GM19099 (cell line): ENCODE results near the gene ANO2.

Experiments used
- POLR2A ChIP-seq: IDR thresholded peaks from 3 replicates; pipeline ENCODE4 v1.6.1; 2011; ENCODE audit warnings: low read depth; ENCODE audit not compliant: insufficient read length; ENCODE audit errors: extremely low read depth

ANO2 gene

DNA sequence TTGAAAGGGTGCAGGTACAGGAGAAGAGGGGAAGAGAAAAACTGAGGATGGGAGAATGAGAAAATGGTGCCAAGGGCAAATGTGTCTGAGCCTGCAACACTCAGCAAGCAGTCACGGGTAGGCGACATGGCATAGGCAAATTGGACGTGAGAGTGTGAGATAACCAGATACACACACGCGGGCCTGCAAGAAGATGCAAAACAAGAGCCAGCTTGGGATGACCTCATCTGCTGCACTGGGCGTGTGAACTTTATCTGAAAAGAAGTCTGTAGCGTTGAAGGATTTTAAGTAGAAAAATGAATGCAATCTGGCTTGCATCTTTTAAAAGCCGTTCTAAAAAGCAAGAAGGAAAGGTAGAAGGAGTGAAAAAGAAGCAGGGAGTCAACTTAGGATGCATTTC lies 352.7 kb downstream of the ANO2 start:
- no peak for TF ChIP-seq POLR2A

DNA sequence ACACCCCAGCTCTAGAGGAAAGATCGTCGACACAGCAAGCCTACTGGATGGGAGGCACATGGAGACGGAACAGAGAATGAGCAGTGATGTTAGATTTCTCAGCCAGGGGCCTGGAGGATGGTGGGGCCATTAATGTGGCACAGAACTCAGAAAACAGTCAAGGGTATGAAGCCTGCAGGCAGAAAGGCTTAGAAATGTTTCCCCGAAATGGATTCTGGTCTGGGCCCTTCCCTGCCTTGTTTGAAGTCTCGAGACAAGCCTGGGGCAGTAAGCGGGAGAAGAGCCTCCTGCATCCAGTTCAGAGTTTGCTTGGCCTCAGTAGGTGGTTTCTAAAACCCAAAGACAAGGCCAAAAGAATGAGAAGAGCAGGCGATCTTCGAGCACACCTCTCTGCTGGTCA lies 354.7 kb downstream of the ANO2 start:
- TF ChIP-seq POLR2A = no peak

DNA sequence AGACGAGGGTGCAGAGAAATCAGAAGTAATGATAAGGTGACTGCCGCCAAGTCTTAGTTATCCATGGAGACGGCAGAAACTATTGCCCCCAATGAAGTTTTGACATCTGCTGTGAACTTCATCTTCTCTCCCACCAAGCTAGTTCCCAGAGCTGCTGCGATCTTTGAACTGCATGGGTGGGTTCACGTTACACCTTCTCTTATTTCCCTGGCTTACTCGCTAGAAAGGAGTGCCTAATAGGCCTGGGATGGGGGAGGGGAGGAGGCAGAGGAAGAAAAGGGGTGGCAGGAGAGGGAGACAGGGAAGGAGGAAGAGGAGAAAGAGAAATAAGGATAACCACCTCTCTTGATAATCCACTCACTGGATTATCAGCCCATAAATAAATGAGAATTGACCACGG lies 356.0 kb downstream of the ANO2 start:
- TF ChIP-seq POLR2A = no peak

DNA sequence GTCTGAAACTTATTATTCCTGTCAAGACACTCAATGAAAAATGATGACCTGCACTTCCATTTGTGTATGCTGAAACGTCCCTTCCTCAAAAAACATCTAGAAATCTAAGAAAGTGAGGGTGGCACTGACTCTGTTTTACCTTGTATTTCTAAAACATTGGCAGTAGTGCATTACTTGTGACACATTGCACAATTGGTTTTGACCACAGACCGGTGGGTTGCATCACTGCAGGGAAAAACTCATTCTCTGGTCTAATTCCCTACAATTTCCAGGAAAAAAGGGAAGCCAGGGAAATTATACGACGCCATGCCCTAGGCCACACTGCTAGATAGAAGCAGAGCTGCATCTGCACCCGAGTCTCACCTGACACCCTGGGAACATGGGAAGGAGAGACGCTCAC lies 356.5 kb downstream of the ANO2 start:
- TF ChIP-seq POLR2A = no peak

DNA sequence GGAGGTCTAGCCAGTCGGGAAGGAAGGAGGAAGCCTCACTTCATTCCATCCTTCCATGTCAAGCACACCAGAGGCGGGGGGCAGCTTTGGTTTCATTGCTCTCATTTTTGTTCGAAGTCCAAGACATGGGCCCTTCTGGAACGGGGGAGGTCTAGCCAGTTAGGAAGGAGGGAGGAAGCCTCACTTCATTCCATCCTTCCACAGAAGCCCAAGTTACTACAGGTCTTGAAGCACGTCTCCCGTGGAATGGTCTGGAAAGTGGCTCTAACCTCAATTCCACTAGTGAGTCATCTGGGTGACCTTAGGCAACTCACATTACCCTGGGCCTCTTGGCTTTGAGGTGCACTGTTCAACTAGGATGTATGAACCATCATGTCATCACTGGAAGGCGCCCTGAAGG lies 356.9 kb downstream of the ANO2 start:
- no peak for TF ChIP-seq POLR2A

DNA sequence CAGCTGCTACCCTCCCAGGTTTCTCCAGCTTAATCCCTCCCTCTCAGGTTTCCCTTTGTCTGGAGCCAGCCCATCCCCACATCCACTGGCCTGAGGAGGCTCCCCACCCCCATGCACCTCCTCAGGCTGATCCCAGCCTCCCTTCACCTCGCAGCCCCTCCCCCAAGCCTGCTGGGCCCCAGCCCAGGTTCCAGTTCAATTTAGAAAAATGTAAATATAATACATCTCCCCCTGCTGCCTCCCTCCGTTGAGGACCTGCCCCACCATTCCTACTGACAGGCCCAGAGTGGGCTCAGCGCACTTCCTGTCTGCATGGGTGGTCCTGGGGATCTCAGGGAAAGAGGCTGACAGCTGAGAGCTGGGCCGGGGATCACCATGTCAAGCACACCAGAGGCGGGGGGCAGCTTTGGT lies 357.3 kb downstream of the ANO2 start:
- no peak for TF ChIP-seq POLR2A

DNA sequence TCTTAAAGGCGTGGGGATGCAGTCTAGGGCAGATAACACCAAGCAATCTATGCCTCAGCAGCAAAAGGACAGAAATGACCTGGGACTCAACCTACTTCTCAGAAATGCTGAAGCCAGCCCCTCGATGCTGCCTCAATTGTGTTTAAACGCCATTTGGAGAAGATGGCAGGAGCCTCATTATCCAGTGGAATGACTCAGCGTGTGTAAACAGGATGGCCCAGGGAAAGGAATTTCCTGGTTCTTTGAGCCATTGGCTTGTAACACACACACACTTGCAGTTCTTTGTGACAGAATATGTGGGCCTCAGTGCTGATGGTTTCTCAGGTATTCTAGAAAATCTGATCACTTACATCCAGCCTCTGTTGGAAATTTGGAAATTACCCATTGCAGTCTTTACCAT lies 358.9 kb downstream of the ANO2 start:
- TF ChIP-seq POLR2A = no peak

DNA sequence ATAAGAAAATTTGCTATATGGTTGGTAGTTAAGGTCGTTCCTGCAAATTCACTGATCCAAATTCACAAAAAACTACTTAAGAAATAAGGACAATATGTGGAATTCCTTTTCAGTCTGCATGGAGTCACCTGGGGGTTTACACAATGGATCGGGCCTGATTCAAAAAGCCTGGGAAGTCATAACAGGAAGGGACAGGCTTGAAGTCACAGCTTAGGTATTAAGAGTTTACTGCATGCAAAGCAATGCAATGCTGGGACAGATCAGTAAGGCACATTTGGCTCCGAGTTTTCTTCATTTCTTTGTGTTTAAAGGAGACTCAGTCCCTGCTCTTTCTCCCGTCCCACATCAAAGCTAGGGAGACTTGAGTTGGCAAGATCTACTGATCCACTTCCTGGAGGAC lies 359.9 kb downstream of the ANO2 start:
- TF ChIP-seq POLR2A = no peak

DNA sequence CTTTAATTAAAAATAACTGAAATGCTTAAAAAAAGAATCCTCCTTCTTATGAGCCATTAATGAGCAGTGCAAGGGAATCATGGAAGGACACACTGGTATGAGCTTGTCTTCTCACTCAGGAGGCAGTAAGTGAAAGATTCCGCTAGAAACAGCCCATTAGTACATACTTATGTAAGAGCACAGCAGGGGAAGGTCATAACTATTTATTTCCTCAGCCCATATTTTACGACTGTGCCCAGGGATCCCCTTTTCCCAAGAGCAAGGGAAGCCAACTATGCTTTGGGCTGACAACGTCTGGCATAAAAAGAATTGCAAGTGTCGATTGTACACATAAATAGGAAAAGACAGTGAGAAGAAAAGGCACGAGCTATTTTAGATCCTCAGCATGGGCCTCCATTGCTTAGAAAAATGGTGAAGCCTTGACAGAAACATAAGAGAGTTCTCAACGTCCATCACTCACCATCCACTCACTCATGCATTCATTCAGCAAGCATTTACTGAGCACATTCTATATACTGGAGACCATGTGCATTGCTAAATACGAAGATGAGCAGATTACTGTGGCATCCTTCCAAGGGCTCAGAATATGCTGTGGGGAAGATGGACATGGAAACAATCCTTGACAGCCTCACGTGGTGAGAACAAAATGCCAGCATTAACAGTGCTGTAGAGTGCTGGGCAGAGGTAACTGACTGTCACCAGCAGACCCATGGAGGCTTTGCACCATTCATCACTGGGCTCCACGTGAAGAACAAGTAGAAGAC lies 360.5 kb downstream of the ANO2 start:
- TF ChIP-seq POLR2A = no peak

DNA sequence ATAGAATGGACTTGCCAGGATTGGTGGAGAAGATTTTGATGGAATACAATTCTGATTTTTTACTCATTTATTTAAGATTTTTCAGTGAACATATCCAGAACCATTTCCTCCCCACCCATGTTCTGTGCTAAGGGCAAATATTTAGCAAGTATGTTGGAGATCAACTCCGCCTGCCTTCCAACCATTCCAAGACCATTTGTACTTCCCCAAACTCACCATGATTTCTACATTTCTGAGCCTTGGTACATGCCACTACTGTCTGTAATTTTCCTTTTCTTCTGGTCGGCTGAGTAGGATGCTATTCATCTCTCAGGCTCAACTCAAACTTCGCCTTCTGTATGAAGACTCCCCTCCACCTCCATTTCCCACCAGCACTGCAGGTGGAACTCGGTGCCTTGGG lies 362.5 kb downstream of the ANO2 start:
- TF ChIP-seq POLR2A = no peak

DNA sequence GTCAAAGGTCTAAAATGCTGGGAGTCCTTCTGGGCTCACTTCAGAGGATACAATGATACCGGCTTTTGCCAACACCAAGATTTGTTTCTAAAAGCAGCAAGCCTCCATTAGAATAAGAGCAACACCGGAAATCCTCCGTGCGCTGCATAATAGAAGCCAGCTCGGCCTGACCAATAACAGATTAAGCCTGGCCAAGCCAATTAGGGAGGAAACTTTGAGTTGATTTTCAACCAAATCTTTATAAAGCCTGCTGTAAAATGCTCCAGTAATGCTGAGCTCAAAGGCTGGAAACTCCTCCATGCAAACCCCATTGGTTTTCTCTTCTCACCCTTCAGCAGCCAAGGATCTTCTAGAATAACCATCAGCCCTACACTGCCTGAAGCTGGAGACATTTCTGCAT lies 363.0 kb downstream of the ANO2 start:
- TF ChIP-seq POLR2A = no peak

DNA sequence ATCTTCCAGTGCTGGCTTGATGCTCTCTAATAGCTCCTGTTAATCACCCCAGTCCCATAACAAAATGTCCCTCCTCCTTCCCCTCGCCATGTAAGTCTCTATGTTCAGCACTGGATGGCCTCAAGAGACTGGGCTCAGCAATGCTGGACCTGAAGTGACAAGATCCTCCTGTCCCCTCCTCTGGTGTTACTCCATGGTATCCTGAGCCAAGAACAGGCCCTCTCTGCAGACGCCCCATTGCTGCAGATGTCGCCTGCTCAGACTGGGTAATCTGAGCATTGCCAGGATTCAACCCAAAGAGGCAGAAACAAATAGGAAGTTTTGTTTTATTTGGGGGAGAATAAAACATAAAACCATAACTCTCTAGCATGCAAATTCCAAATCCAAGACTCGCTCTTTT lies 363.4 kb downstream of the ANO2 start:
- TF ChIP-seq POLR2A = no peak

DNA sequence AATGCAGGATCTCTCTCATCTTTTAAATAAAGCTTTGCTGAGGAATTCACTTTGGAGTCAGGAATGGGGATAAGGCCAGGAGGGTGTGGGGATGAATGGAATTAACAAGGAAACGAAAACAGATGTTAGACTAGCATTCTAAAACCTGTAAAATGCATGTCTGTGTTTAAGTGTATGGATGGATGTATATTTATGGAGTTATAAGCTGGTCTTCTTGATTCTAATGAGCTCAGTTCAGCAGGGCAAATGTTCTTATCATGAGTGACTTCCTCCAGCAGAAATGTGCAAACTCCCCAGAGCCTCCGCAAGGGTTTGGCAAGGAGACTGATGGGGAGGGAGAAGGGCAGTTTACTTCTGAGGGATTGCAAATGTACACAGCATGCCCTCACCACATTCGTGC lies 364.0 kb downstream of the ANO2 start:
- TF ChIP-seq POLR2A = no peak

DNA sequence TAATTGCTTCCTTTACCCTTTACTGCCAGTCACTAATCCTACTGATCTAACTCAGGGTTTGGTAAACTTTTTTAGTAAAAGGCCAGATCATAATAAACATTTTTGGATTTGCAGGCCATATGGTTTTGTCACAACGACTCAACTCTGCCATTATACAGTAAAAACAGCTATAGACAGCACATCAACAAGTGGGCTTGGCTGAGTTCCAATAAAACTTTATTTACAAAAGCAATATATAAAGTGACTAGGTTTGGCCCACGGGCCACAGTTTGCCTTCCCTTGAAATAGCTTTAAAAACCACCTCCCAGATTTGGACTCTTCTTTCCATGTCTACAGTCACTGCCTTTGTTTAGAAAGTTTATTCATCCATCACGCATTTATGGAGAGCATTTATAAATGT lies 366.3 kb downstream of the ANO2 start:
- TF ChIP-seq POLR2A = no peak

DNA sequence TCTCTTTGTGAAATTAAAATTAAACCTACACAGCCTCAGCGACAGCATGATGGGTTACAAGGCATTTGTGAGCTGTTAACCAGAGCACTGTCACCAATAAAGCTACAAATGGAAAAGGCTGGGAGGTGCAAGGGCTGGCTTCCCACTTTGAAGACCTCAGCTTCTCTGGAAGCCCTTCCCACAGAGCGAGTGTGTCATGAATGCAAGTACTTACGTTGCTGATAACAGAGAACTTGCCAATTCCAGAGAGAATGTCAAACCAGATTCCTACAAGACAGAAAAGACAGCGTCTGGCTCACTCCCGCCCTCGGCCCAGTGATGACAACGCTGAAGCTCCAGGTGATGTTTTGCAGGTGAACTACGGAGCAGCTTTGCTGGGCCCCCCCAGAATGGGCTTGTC lies 367.3 kb downstream of the ANO2 start:
- no peak for TF ChIP-seq POLR2A

DNA sequence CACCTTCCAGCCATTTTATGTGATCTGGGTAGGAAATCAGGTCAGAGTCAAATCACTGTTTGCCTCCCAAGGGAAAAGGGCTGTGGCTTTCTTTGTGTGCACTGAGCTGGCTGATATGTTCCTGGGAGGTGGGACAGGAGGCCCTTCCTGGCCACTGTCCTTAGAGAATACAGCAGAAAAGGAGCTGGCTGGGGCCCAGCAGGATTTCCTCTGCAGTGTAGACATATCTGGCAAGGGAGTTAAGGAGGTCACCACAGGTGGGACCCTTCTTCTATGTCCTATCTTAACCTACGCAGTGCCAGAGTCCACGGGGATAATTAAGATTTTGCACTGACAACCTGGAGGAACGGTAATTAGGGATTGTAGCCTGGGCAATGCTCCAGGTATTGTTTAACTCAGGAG lies 367.8 kb downstream of the ANO2 start:
- TF ChIP-seq POLR2A = no peak

DNA sequence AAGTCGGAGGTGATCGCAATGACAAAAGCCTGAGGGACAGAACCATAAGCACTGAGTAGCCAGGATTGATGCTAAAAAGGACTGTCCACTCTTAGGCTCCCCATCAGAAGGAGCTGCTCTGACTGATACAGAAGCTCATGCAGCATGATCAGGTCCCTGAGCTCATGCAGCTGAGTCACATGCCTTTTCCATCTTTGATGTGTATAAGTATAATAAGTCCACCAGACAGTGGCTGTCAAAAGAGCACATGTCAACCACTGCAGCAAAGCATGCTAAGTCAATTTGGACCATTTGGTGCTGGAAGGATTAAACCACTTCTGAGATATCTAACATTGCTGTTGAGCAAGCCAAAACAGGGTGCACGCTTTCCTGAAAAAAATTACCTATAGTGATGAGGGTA lies 369.1 kb downstream of the ANO2 start:
- TF ChIP-seq POLR2A = no peak
